Astrocyte (in vitro differentiated cells and primary cell): ENCODE results near the gene STT3B. TPM values are rescaled to one million over a fixed set of nuclear protein-coding genes. Genes with fewer than 3 reads are reported as not detected.

Experiments used
- DNase-seq: peaks from one replicate; pipeline ENCODE4 v3.0.0-alpha.2; 2010; ENCODE audit warnings: low read depth
- FAIRE-seq: peaks from 2 replicates; lab custom pipeline; 2011; peaks lifted over from hg19 to GRCh38; lab: Jason Lieb, UNC
- H2AFZ ChIP-seq: 2 replicates; pipeline ENCODE4 v1.6.0; 2012; ENCODE audit warnings: low read depth, low read length, inconsistent platforms
- H3K27ac ChIP-seq: 2 replicates; pipeline ENCODE4 v1.5.1; 2011; ENCODE audit warnings: low read depth, low read length, inconsistent platforms
- H3K27me3 ChIP-seq: 2 replicates; pipeline ENCODE4 v1.6.0; 2011; ENCODE audit warnings: low read length, inconsistent platforms; ENCODE audit not compliant: insufficient read depth
- H3K36me3 ChIP-seq: 2 replicates; pipeline ENCODE4 v1.5.1; 2011; ENCODE audit warnings: low read length, inconsistent platforms; ENCODE audit not compliant: insufficient read depth
- H3K4me1 ChIP-seq: 2 replicates; pipeline ENCODE4 v1.5.1; 2011; ENCODE audit warnings: low read length, inconsistent platforms; ENCODE audit not compliant: insufficient read depth
- H3K4me2 ChIP-seq: 2 replicates; pipeline ENCODE4 v1.6.0; 2012; ENCODE audit warnings: low read length, inconsistent platforms
- H3K4me3 ChIP-seq: 2 replicates; pipeline ENCODE4 v1.5.1; 2011; ENCODE audit warnings: low read depth, mild to moderate bottlenecking, low read length, inconsistent platforms; ENCODE audit not compliant: insufficient read depth
- H3K79me2 ChIP-seq: 2 replicates; pipeline ENCODE4 v1.6.0; 2012; ENCODE audit warnings: mild to moderate bottlenecking, low read length, inconsistent platforms; ENCODE audit not compliant: insufficient read depth
- H3K9ac ChIP-seq: 2 replicates; pipeline ENCODE4 v1.6.0; 2012; ENCODE audit warnings: mild to moderate bottlenecking, low read length, inconsistent platforms
- H3K9me3 ChIP-seq: 2 replicates; pipeline ENCODE4 v1.5.1; 2012; ENCODE audit warnings: low read depth, mild to moderate bottlenecking, low read length, inconsistent platforms; ENCODE audit not compliant: insufficient read depth
- H4K20me1 ChIP-seq: 2 replicates; pipeline ENCODE4 v1.6.0; 2012; ENCODE audit warnings: low read length, inconsistent platforms; ENCODE audit not compliant: insufficient read depth
- H3K27ac Mint-ChIP-seq: one replicate; pipeline ENCODE4 v1.8.0; 2021; ENCODE audit warnings: mild to moderate bottlenecking, mixed read lengths; ENCODE audit not compliant: unreplicated experiment
- H3K27me3 Mint-ChIP-seq: one replicate; pipeline ENCODE4 v1.8.0; 2021; ENCODE audit warnings: low read depth, mixed read lengths; ENCODE audit not compliant: unreplicated experiment
- H3K36me3 Mint-ChIP-seq: one replicate; pipeline ENCODE4 v1.8.0; 2021; ENCODE audit warnings: low read depth, mixed read lengths; ENCODE audit not compliant: unreplicated experiment
- H3K4me1 Mint-ChIP-seq: one replicate; pipeline ENCODE4 v1.8.0; 2021; ENCODE audit warnings: low read depth, mixed read lengths; ENCODE audit not compliant: unreplicated experiment
- H3K4me3 Mint-ChIP-seq: one replicate; pipeline ENCODE4 v1.8.0; 2021; ENCODE audit warnings: mild to moderate bottlenecking, moderate library complexity, mixed read lengths; ENCODE audit not compliant: unreplicated experiment
- H3K9me3 Mint-ChIP-seq: one replicate; pipeline ENCODE4 v1.8.0; 2021; ENCODE audit warnings: mild to moderate bottlenecking, mixed read lengths; ENCODE audit not compliant: unreplicated experiment
- CTCF ChIP-seq: IDR thresholded peaks from 2 replicates; pipeline ENCODE4 v1.5.1; 2011; ENCODE audit warnings: low read depth, mild to moderate bottlenecking, inconsistent platforms, low read length, moderate library complexity; ENCODE audit not compliant: insufficient read depth
- EZH2 ChIP-seq: IDR thresholded peaks from 2 replicates; pipeline ENCODE4 v1.6.1; 2012; ENCODE audit warnings: mild to moderate bottlenecking, low read length, inconsistent platforms; ENCODE audit not compliant: insufficient read depth
- total RNA-seq: library from RNA; stranded (reverse); gene quantifications from 2 replicates; pipeline ENCODE4 v1.2.1, GENCODE V29; 2021

STT3B gene
- total RNA-seq, 1 donor from 2014 or later = 156 TPM

GRCh38 chr3:31546162-31546561 is 13.4 kb downstream of the STT3B start:
- H3K27me3 Mint-ChIP-seq = no peaks in the 10 kb centered on the region
- Histone ChIP-seq H3K36me3 (no peaks in the 10 kb centered on the region), H3K4me3 (no peak overlapping the region), H3K4me1 (no peaks in the 10 kb centered on the region), H3K79me2 (peaks cover 100% of the 10 kb centered on the region), H3K9ac (no peak overlapping the region), H4K20me1 (peaks cover 82% of the 10 kb centered on the region), H3K4me2 (no peak overlapping the region), H3K27ac (no peak overlapping the region), H2AFZ (no peak overlapping the region), H3K9me3 (no peaks in the 10 kb centered on the region), H3K27me3 (no peaks in the 10 kb centered on the region)
- FAIRE-seq (no peak), DNase-seq (peak; percentile 5)
- H3K27ac Mint-ChIP-seq = peak overlapping the region; percentile 15
- peaks cover 2% of the 10 kb centered on the region for H3K36me3 Mint-ChIP-seq
- TF ChIP-seq EZH2 = no peak
- no peak for TF ChIP-seq CTCF
- H3K9me3 Mint-ChIP-seq = no peaks in the 10 kb centered on the region
- H3K4me1 Mint-ChIP-seq = peaks cover 30% of the 10 kb centered on the region
- no peak overlapping the region for H3K4me3 Mint-ChIP-seq

- Histone ChIP-seq H3K79me2 (peaks cover 100% of the 10 kb centered on the region), H3K9me3 (no peaks in the 10 kb centered on the region), H3K9ac (no peak overlapping the region), H3K4me2 (no peak overlapping the region), H3K27me3 (no peaks in the 10 kb centered on the region), H3K4me1 (no peaks in the 10 kb centered on the region), H3K4me3 (no peak overlapping the region), H2AFZ (no peak overlapping the region), H3K36me3 (no peaks in the 10 kb centered on the region), H3K27ac (no peak overlapping the region), H4K20me1 (peaks cover 84% of the 10 kb centered on the region)
- DNase-seq (no peak), FAIRE-seq (no peak)
- peaks cover 2% of the 10 kb centered on the region for H3K36me3 Mint-ChIP-seq
- H3K4me3 Mint-ChIP-seq = no peak overlapping the region
- no peak overlapping the region for H3K27ac Mint-ChIP-seq
- H3K9me3 Mint-ChIP-seq = no peaks in the 10 kb centered on the region
- H3K27me3 Mint-ChIP-seq = no peaks in the 10 kb centered on the region
- peaks cover 30% of the 10 kb centered on the region for H3K4me1 Mint-ChIP-seq
- TF ChIP-seq EZH2 (no peak), CTCF (no peak)
Observed at GRCh38 chr3:31546725-31547124, 14.0 kb downstream of the STT3B start.

- H3K27me3 ChIP-seq = no peaks in the 10 kb centered on the region
- no peaks in the 10 kb centered on the region for H3K4me1 ChIP-seq
- Mint-ChIP-seq H3K36me3 (peaks cover 2% of the 10 kb centered on the region), H3K4me1 (peaks cover 26% of the 10 kb centered on the region), H3K27me3 (no peaks in the 10 kb centered on the region), H3K4me3 (no peak overlapping the region), H3K27ac (peak overlapping the region; percentile 16), H3K9me3 (no peaks in the 10 kb centered on the region)
- no peak for DNase-seq
- peaks cover 89% of the 10 kb centered on the region for H4K20me1 ChIP-seq
- H3K9me3 ChIP-seq = no peaks in the 10 kb centered on the region
- no peaks in the 10 kb centered on the region for H3K36me3 ChIP-seq
- no peak overlapping the region for H3K4me3 ChIP-seq
- no peak overlapping the region for H3K9ac ChIP-seq
- H3K4me2 ChIP-seq = no peak overlapping the region
- TF ChIP-seq EZH2 (no peak), CTCF (peak; percentile 80)
- no peak overlapping the region for H3K27ac ChIP-seq
- H2AFZ ChIP-seq = no peak overlapping the region
- H3K79me2 ChIP-seq = peaks cover 99% of the 10 kb centered on the region
- peak; percentile 45 for FAIRE-seq
Observed at GRCh38 chr3:31550452-31551251, 17.9 kb downstream of the STT3B start.
